Erythroblast (primary cell): ENCODE measurements around the gene SNCB.

Experiments
- GATA1 ChIP-seq: IDR thresholded peaks from 2 replicates; pipeline ENCODE4 v1.6.1; 2011; ENCODE audit warnings: low read depth, mild to moderate bottlenecking, control low read depth, low read length, moderate library complexity
- POLR2A ChIP-seq: IDR thresholded peaks from 2 replicates; pipeline ENCODE4 v1.6.1; 2011; ENCODE audit warnings: mild to moderate bottlenecking, low read length

DNA sequence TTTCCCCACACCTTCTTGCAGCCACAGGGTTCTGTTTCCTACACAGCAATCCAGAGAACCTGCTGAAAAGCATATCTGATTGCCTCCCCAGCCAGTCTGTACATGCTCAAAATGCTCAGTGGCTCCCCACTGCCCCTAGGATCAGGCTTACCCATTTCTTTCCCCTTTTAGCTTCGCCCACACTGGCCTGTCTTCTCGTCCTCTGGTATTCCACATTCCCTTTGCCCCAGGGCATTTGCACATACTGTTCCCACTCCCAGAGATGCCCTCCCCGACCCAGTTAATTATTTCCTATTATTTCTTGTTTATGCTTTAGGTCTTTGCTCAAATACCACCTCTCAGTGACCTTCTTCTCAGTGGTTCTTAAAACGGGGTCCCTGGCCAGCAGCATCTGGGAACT is 10.3 kb upstream of the SNCB start:
- TF ChIP-seq POLR2A (no peak), GATA1 (no peak)
